CD4-positive, alpha-beta T cell treated with Interleukin-12 subunit alpha and Interleukin-12 subunit beta, for 1 hour (primary cell): ENCODE data around the gene CYP4F8.
"Not testable (repeated sequence)": the region's sequence is repeated elsewhere in the genome, so short reads cannot be mapped to it uniquely, and the experiment has no call there.

ENCODE experiments used
- DNase-seq: peaks from one replicate; pipeline ENCODE4 v3.0.0-alpha.2; 2020

CYP4F8 gene

DNA sequence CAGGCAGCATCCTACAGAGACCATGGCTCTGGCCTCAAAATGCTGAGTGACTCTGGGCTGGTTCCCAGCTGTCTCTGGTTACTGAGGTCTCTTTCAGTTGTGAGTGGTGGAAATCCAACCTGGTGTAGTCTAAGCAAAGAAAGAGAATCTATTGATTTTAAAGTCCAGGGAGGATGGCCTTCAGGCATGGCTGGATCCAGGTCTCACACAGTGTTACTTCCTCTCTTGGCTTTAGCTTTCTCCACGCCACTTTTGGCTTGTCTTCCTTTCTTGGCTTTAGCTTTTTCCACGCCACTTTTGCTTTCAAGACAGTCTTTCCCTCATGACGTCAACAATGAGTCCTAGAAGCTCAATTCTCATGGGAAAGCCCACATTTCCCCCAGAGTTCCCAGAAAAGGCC lies 29.8 kb downstream of the CYP4F8 start:
- no peak for DNase-seq

DNA sequence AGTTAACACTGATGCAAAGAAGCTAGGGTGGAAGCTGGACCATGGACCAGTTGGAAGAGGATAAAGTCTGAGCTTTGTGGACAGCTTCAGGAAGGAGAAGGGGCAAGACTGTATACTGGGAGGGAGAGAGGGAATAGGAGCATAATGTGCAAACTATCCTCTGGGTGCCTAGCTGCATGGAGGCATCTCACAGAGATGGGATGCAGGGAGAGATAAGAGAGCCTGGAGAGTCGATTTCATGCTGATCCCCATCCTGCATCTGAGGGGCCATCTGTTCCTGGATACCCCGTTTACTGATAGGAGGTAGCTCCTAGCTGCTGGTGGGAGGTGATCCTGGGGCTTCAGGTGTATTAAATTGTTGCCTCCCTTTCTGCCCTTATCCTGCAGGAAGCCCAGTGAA lies 34.5 kb downstream of the CYP4F8 start:
- DNase-seq: no peak

DNA sequence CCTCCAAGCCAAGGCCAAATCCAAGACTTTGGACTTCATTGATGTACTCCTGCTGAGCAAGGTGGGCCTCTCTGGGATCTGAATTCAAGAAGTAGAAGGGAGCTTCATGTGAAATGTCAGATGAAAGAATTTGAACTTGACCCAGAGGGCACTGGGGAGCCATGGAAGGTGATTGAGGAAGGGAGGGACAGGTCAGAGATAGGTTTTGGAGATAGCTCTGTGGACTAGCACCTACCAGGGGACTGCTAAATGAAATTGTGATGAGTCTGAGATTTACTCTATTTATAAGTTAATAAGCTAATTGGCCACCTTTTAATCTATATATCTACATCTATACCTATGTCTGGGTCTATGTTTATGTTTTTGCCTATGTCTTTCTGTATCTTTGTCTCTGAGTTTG lies 35.1 kb downstream of the CYP4F8 start:
- not testable (repeated sequence) for DNase-seq

DNA sequence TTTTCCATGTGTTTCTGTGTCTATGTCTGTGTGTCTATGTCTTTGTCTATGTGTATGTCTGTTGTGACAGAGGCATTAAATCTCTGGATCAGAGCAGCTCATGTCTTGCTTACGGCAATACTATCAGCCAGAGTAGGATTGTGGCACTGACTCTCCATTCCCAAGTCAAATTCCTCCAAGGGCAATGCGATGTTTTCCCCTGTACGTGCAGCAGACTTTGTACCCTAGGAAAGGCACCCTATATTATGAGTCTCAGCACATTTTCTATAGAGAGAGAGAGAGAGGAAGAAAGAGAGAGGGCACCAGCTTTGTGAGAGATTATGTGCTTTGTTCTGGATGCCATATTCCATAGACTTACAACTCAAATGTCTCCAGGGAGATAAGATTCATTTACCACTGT lies 36.8 kb downstream of the CYP4F8 start:
- no peak for DNase-seq

DNA sequence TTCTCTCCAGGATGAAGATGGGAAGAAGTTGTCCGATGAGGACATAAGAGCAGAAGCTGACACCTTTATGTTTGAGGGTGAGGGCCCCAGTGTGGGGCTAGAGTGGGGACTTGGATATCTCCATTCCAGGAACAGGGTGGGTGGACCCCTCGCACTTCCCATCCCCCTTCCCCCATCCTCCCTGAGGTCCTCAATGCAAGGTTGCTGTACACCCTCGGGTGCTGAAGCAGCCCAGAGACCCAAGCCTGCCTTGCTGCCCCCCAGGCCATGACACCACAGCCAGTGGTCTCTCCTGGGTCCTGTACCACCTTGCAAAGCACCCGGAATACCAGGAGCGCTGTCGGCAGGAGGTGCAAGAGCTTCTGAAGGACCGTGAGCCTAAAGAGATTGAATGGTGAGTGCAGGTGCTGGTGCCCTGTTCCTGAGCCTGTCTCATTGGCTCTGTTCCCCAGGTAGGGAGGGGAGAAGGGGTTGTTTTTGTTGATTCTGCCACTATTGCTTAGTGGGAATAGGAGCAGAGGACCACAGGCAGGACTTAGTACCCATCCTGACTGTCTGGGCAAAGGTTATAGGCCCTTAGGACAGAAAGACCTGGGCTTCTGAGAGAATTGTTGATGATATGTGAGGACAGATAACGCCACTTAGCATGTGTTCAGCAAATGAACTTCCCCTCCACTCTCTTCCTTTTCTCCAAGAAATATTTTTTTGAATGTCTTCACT lies 37.7 kb downstream of the CYP4F8 start:
- DNase-seq: no peak

DNA sequence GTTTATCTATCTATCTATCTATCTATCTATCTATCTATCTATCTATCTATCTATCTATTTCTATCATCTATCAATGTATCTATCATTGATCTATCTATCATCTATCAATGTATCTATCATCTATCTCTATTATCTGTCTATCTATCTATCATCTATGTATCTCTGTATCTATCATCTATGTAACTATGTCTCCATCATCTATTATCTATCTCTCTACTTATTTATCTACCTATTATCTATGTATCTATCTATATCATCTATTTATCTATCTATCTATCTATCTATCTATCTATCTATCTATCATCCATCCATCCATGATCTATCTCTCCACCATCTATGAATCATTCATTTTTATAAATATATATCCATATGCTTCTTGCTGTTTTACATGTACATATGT lies 41.4 kb downstream of the CYP4F8 start:
- no peak for DNase-seq

DNA sequence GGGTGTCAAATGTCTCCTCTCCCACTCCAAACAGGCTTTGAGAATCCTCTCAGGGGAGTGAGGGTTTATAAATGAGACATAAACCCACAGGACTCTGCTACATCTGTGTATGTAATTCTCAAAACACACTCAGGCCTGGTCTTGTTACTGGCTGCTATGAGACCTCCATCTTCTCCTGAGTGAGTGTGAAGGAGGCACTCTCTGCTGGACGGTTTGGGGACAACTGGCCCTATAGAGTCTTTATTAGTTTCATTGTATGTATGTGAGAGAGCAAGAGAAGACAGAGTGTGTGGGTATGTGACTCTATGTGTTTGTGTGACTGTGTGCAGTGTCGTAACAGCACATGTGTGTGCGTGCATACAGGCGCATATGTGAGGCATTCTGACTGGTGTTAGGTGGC lies 48.2 kb downstream of the CYP4F8 start:
- DNase-seq: no peak

DNA sequence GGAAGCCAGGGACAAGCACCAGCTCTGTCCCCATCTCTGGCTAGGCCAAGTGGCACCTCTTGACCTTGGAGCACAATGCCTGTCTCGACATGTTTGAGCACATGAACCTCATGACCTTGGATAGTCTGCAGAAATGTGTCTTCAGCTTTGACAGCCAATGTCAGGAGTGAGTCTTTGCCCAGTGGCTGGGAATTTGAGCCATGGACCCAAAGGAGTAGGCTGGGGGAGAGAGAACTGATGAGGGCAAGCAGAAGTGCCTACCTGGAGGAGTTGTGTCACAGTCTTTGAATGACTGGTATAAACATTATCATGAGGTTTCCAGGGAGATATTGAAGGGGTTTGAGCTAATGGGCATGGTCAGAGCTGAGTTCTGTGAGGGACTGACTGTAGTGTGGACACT lies 51.2 kb downstream of the CYP4F8 start:
- no peak for DNase-seq

DNA sequence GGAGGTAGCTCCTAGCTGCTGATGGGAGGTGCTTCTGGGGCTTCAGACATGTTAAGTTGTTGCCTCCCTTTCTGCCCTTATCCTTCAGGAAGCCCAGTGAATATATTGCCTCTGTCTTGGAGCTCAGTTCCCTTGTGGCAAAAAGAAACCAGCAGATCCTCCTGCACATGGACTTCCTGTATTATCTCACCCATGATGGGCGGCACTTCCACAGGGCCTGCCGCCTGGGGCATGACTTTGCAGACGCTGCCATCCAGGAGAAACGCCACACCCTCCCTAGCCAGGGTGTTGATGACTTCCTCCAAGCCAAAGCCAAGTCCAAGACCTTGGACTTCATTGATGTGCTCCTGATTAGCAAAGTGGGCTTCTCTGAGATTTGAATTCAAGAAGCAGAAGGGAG lies 51.9 kb downstream of the CYP4F8 start:
- no peak for DNase-seq

DNA sequence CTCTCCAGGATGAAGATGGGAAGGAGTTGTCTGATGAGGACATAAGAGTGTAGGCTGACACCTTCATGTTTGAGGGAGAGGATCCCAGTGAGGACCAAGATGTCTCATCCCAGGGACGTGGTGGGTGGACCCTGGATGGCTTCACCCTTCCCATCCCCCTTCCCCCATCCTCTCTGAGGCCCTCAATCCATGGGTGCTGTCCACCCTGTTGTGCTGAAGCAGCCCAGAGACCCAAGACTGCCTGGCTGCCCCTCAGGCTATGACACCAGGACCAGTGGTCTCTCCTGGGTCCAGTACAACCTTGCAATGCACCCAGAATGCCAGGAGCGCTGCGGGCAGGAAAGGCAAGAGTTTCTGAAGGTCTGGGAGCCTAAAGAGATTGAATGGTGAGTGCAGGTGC lies 54.4 kb downstream of the CYP4F8 start:
- no peak for DNase-seq

DNA sequence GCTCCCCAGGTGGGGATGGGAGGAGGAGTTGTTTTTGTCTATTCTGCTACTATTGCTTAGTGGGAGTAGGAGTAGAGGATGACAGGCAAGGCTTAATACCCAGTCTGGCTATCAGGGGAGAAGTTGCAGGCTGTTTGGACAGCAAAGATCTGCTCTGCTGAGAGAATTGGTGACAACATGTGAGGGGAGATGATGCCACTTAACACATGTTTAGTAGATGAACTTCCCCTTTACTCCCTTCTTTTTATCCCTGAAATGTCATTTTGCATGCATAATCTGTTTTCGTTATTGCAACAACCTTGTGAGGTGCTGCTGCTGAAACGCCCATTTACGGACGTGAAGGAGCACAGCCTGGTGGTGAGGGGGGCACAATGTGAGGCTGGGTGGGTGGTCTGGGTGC lies 54.9 kb downstream of the CYP4F8 start:
- DNase-seq: no peak

DNA sequence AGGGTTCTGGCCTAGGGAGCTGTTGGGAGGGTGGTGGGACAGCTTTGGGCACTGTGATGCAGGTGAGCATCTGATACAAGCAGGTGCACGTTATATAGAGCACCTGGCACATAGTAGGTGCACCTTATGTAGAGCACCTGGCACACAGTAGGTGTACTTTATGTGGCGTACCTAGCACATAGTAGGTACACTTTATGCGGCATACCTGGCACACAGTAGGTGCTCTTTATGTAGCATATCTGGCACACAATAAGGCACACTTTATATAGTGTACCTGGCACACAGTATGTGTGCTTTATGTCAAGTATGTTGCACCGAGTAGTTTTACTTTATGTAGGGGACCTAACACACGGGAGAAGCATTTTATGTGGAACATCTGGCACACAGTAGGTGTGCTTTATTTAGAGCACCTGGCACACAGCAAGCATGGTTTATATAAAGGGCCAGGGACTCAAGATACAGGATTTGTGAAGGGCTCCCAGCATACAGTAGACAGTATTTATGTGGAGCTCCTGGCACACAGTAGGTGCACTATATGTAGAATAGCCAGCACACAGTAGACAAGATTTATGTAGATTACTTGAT lies 56.3 kb downstream of the CYP4F8 start:
- DNase-seq: no peak

DNA sequence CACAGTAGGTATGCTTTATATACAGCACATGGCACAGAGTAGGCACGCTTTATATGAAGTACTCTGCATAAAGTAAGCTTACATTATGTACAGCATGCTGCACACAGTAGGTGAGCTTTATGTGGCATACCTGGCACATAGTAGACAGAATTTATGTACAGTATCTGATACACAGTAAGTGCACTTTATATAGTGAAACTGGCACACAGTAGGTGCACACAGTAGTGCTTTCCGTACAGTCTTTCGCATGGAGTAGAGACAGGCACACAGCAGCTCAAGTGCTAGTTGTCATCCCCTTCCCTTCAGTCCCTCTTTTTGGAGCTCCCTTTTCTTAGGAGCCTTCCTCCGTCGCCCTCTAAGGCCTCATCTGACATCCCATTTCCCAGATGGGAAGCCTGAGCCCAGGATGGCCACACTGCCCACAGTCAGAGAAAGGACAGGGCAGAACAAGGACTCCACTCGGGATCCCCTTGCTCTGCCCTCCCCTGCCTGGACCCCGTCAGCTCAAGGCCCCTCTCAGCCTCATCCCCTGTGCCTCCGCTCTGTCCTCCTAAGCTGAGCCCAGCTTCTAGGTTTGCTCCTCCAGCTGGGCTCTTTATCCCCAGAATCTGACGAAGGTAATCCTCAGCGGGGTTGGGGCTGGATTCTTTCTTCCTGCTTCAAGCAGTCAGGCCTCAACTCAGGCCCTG lies 57.0 kb downstream of the CYP4F8 start:
- no peak for DNase-seq

DNA sequence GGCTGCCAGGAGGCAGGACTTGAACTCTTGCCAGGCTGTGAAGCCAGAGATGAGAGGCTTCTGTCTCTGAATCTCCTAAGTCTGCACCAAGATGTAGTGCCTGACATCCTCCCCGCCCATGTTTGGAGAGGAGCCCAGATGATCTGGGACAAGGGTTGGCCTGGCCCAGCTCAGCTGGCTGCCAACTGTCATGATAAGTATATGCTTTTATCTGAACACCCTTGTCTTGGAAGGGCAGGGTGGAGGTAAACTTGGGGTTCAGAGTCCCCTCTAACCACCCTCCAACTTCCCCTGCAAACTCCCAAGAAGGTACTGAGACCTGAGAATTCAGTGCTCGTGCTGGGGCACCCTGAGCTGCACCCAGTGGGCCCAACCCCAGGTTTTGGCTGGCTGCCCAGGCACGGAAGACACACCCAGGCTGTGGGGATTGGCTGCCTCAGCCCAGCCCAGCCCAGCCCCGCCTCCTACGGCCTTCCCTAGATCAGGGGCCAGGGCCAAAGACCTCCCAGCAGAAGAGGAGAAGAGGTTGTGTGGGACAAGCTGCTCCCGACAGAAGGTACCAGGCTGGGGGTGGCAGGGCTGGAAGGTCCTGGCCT lies 57.7 kb downstream of the CYP4F8 start, which contains the start of gene CYP4F12:
Gene CYP4F12, plus strand, starts transcription at position 508 of the 596 bp plus-strand sequence. CDS start 443 bp downstream, outside the sequence.
- peak; percentile 33 for DNase-seq

DNA sequence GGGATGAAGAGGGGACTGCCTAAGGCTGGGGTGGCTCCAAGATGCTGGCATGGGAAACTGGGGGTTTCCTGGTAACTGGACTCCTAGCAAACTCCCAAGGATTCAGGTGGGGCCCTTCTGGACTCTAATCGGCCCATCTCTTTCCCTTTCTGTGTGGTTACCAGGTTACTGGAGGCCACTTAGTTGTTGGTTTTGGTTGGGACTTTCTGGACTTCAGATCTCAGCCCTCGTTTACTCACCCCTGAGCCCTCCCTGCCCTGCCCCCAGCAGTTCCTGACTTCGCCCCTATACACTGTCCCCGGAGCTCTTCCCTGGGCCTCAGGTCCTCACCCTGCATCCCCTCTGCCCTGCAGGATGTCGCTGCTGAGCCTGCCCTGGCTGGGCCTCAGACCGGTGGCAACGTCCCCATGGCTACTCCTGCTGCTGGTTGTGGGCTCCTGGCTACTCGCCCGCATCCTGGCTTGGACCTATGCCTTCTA lies 58.2 kb downstream of the CYP4F8 start:
- DNase-seq: peak; percentile 1

DNA sequence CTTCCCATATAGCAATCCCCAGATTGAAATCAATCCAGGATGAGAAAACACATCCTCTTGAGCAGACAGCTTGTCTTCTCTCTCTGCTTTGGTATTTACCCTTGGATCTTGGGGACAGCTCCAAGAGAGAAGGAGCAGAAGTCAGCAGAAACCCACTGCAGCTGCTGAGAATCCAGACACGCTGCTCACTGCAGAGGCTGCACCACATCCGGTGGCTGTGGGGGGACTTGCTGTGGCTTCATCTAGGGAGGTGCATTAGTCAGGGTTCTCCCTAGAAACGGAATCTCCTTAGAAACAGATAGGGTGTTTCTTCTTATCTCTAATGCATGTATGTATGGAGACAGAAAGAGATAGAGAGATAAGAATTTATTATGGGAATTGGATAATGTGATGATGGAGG lies 60.5 kb downstream of the CYP4F8 start:
- DNase-seq: no peak

DNA sequence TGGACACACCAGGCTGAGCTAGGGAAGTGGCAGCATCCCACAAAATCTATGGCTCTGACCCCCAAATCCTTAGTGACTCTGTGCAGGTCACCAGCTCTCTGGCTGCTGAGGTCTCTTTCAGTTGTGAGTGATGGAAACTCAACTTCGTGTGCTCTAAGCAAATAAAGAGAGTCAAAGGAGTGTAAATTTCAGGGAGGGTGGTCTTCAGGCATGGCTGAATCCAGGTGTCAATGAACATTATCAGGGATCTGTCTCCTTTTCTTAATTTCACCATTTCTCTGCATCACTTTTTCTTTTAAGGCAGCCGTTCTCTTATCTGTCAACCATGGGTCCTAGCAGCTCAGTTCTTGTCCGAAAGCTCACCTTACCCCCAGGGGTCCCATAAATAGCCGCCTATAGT lies 64.1 kb downstream of the CYP4F8 start:
- no peak for DNase-seq

DNA sequence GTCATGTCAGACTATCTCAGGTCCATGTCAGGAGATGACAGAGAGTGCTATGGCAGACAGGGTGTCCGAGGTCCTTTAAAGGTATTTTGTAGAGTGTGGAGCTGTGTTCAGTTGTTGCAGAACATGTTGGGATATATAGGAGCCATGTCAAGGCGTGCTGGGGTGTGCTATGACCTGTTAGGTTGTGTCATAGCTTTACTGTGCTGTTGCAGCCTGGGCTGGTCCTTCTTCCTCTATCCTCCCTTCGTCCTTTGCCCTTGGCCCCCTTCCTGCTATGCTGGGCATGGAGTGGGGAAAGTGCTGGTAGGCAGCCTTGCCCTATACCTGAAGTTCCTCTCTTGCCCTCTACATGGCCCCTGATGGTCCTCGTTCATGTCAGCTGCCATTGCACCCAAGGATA lies 64.8 kb downstream of the CYP4F8 start:
- not testable (repeated sequence) for DNase-seq
